PC-3 (cell line): ENCODE measurements around the gene MYL5. TPM values are rescaled to one million over a fixed set of nuclear protein-coding genes. Genes with fewer than 3 reads are reported as not detected.

Source experiments
- ATAC-seq: fragments of 200-7000 bp; cut with Tn5 transposase; 2 replicates; pipeline ENCODE4 v1.9.1; 2020; ENCODE audit warnings: mild to moderate bottlenecking, moderate library complexity
- BruUV-seq: library from RNA; stranded (reverse); fragments of 400-500 nt; replicated peaks from 2 replicates; lab custom pipeline; 2021; lab: Mats Ljungman, UMichigan
- CTCF ChIA-PET: fragments of 300-600 bp; sonication (Branson Sonifier 250); formaldehyde crosslinking; loops from one replicate; lab custom pipeline; 2022; ENCODE audit warnings: antibody characterized with exemption; lab: Charles Lee
- POLR2A ChIA-PET: fragments of 300-600 bp; sonication (Branson Sonifier 250); formaldehyde crosslinking; loops from one replicate; lab custom pipeline; 2022; ENCODE audit warnings: antibody characterized with exemption; ENCODE audit not compliant: unreplicated experiment; lab: Charles Lee
- DNase-seq: peaks from one replicate; pipeline ENCODE4 v3.0.0-alpha.2; 2015
- H2AFZ ChIP-seq: fragments of 300-600 bp; sonication (generic); 2 replicates; pipeline ENCODE4 v1.6.0; 2016; ENCODE audit warnings: antibody characterized with exemption, low read length
- H3F3A ChIP-seq: fragments of 300-600 bp; sonication (generic); one replicate; pipeline ENCODE4 v1.6.0; 2017; ENCODE audit warnings: antibody characterized with exemption, low read length, control low read depth, mild to moderate bottlenecking; ENCODE audit not compliant: unreplicated experiment
- H3K27ac ChIP-seq: fragments of 300-600 bp; sonication (generic); 2 replicates; pipeline ENCODE4 v1.5.1; 2016; ENCODE audit warnings: mild to moderate bottlenecking, low read length
- H3K27me3 ChIP-seq: fragments of 300-600 bp; sonication (generic); 2 replicates; pipeline ENCODE4 v1.6.1; 2016; ENCODE audit warnings: low read length, mixed read lengths
- H3K36me3 ChIP-seq: fragments of 300-600 bp; sonication (generic); 2 replicates; pipeline ENCODE4 v1.6.1; 2016; ENCODE audit warnings: low read depth, mixed run types, low read length, mixed read lengths
- H3K4me1 ChIP-seq: fragments of 300-600 bp; sonication (generic); 2 replicates; pipeline ENCODE4 v1.5.1; 2016; ENCODE audit warnings: low read length; ENCODE audit not compliant: insufficient read depth
- H3K4me2 ChIP-seq: fragments of 300-600 bp; sonication (generic); 2 replicates; pipeline ENCODE4 v1.6.0; 2016; ENCODE audit warnings: low read length
- H3K4me3 ChIP-seq: fragments of 300-600 bp; sonication (generic); 2 replicates; pipeline ENCODE4 v1.5.1; 2016; ENCODE audit warnings: mild to moderate bottlenecking, low read length, mixed read lengths
- H3K79me2 ChIP-seq: fragments of 300-600 bp; sonication (generic); 2 replicates; pipeline ENCODE4 v1.6.1; 2017; ENCODE audit warnings: low read length, mixed read lengths
- H3K9ac ChIP-seq: fragments of 300-600 bp; sonication (generic); 2 replicates; pipeline ENCODE4 v1.6.0; 2016; ENCODE audit warnings: mild to moderate bottlenecking, low read length
- H3K9me2 ChIP-seq: fragments of 300-600 bp; sonication (generic); replicated peaks from 2 replicates; pipeline ENCODE4 v1.6.1; 2016; ENCODE audit warnings: mixed run types, low read length, mixed read lengths
- H3K9me3 ChIP-seq: fragments of 300-600 bp; sonication (generic); 2 replicates; pipeline ENCODE4 v1.6.1; 2016; ENCODE audit warnings: low read length, mixed read lengths
- H4K20me1 ChIP-seq: fragments of 300-600 bp; sonication (generic); 2 replicates; pipeline ENCODE4 v1.6.1; 2016; ENCODE audit warnings: low read length, mixed read lengths
- CTCF ChIP-seq: fragments of 300-600 bp; sonication (generic); conservative IDR thresholded peaks from 2 replicates; pipeline ENCODE4 v1.5.1; 2017; ENCODE audit warnings: antibody characterized with exemption, low read depth, mild to moderate bottlenecking, low read length
- EZH2 ChIP-seq: fragments of 300-600 bp; sonication (generic); IDR thresholded peaks from one replicate; pipeline ENCODE4 v1.6.1; 2017; ENCODE audit warnings: antibody characterized with exemption, mild to moderate bottlenecking, low read length; ENCODE audit not compliant: unreplicated experiment
- EZH2phosphoT487 ChIP-seq: fragments of 300-600 bp; sonication (generic); IDR thresholded peaks from 2 replicates; pipeline ENCODE4 v1.6.1; 2018; ENCODE audit warnings: mild to moderate bottlenecking, antibody characterized with exemption, low read length, borderline replicate concordance
- intact Hi-C: fragments of 100-400 bp; cut with micrococcal nuclease; formaldehyde crosslinking; loops from 2 replicates; pipeline ENCODE4 v1.9.0; 2023
- total RNA-seq: library from RNA; depleted of rRNA; stranded (reverse); fragments of >200 nt; gene quantifications from 2 replicates; pipeline ENCODE4 v1.2.3, GENCODE V29; 2014

Gene MYL5
- total RNA-seq, 1 experiment from 2014 or later: 15.2 TPM

- Histone ChIP-seq H3K4me1 (0 out of 2 replicates have a peak, but pooled peaks cover 4% of the 10 kb centered on the region), H3F3A (no peaks in the 10 kb centered on the region), H3K9me2 (no peaks in the 10 kb centered on the region), H3K9me3 (no peaks in the 10 kb centered on the region), H3K9ac (no peak overlapping the region), H2AFZ (no peak overlapping the region), H3K27ac (no peak overlapping the region), H3K4me2 (no peak overlapping the region), H4K20me1 (no peaks in the 10 kb centered on the region), H3K27me3 (no peaks in the 10 kb centered on the region), H3K79me2 (peaks cover under 1% of the 10 kb centered on the region; the same call in 1 of the 2 replicates), H3K4me3 (no peak overlapping the region), H3K36me3 (no peaks in the 10 kb centered on the region)
- no peak for TF ChIP-seq CTCF
- no peak for TF ChIP-seq EZH2
- no peak for TF ChIP-seq EZH2phosphoT487
- intact Hi-C loops: no loop called here
- DNase-seq: no peak
- CTCF ChIA-PET: no interaction called here
- POLR2A ChIA-PET: no interaction called here
- BruUV-seq: no TSS peak
- no peak for ATAC-seq
Observed at GRCh38 chr4:700587-701264, 26.4 kb downstream of the MYL5 start.

GRCh38 chr4:702618-703048 is 28.3 kb downstream of the MYL5 start:
- ATAC-seq (no peak), DNase-seq (no peak)
- Histone ChIP-seq H3K9me3 (no peaks in the 10 kb centered on the region), H3K9me2 (no peaks in the 10 kb centered on the region), H4K20me1 (no peaks in the 10 kb centered on the region), H3K4me2 (no peak overlapping the region), H3K27me3 (no peaks in the 10 kb centered on the region), H2AFZ (no peak overlapping the region), H3K4me3 (no peak overlapping the region), H3K36me3 (no peaks in the 10 kb centered on the region), H3F3A (no peaks in the 10 kb centered on the region), H3K79me2 (peaks cover 18% of the 10 kb centered on the region), H3K4me1 (0 out of 2 replicates have a peak, but pooled peaks cover 4% of the 10 kb centered on the region), H3K9ac (no peak overlapping the region), H3K27ac (no peak overlapping the region)
- ChIA-PET CTCF (no interaction called here), POLR2A (no interaction called here)
- TF ChIP-seq EZH2 (no peak), CTCF (no peak), EZH2phosphoT487 (no peak)
- intact Hi-C loops: no loop called here
- no TSS peak for BruUV-seq
